HEK293T (cell line): ENCODE measurements around the gene GNAQ.

Experiments used
- CTCF ChIA-PET: fragments of 350-600 bp; formaldehyde crosslinking; extraction: SDS; loops from one replicate; lab custom pipeline; 2021; ENCODE audit warnings: antibody characterized with exemption, inconsistent platforms; lab: Yijun Ruan, JAX
- POLR2A ChIA-PET: fragments of 350-600 bp; formaldehyde crosslinking; extraction: SDS; loops from one replicate; lab custom pipeline; 2020; ENCODE audit warnings: antibody characterized with exemption, inconsistent platforms; lab: Yijun Ruan, JAX
- DNase-seq: peaks from one replicate; pipeline ENCODE4 v3.0.0; 2012; ENCODE audit warnings: mixed read lengths; ENCODE audit errors: extremely low spot score
- ARNT ChIP-seq: fragments of 450-650 bp; IDR thresholded peaks from 2 replicates; pipeline ENCODE4 v1.6.1; 2017; ENCODE audit warnings: mild to moderate bottlenecking
- BHLHE40 ChIP-seq: fragments of 450-650 bp; IDR thresholded peaks from 2 replicates; pipeline ENCODE4 v1.6.1; 2016; ENCODE audit warnings: mild to moderate bottlenecking, moderate library complexity, borderline replicate concordance
- CTBP1 ChIP-seq: fragments of 450-650 bp; IDR thresholded peaks from 2 replicates; pipeline ENCODE4 v1.6.1; 2016; ENCODE audit warnings: borderline replicate concordance
- ELF4 ChIP-seq: fragments of 450-650 bp; IDR thresholded peaks from 2 replicates; pipeline ENCODE4 v1.6.1; 2017; ENCODE audit warnings: antibody characterized with exemption
- FOXA1 ChIP-seq: fragments of 450-650 bp; IDR thresholded peaks from 2 replicates; pipeline ENCODE4 v1.6.1; 2016; ENCODE audit warnings: mild to moderate bottlenecking
- FOXK2 ChIP-seq: fragments of 450-650 bp; IDR thresholded peaks from 2 replicates; pipeline ENCODE4 v1.6.1; 2016; ENCODE audit warnings: mild to moderate bottlenecking
- FOXM1 ChIP-seq: fragments of 450-650 bp; IDR thresholded peaks from 2 replicates; pipeline ENCODE4 v1.6.1; 2017; ENCODE audit warnings: mild to moderate bottlenecking, borderline replicate concordance
- HDGF ChIP-seq: fragments of 450-650 bp; IDR thresholded peaks from 2 replicates; pipeline ENCODE4 v1.6.1; 2017; ENCODE audit warnings: antibody characterized with exemption, borderline replicate concordance
- L3MBTL2 ChIP-seq: fragments of 450-650 bp; conservative IDR thresholded peaks from 2 replicates; pipeline ENCODE4 v1.6.1; 2016; ENCODE audit warnings: mild to moderate bottlenecking
- LEF1 ChIP-seq: fragments of 450-650 bp; IDR thresholded peaks from 2 replicates; pipeline ENCODE4 v1.6.1; 2017; ENCODE audit warnings: mild to moderate bottlenecking, borderline replicate concordance
- NFRKB ChIP-seq: fragments of 450-650 bp; IDR thresholded peaks from 2 replicates; pipeline ENCODE4 v1.6.1; 2016; ENCODE audit warnings: mild to moderate bottlenecking, moderate library complexity
- SP1 ChIP-seq: fragments of 450-650 bp; IDR thresholded peaks from 2 replicates; pipeline ENCODE4 v1.6.1; 2017
- SUZ12 ChIP-seq: fragments of 450-650 bp; IDR thresholded peaks from 2 replicates; pipeline ENCODE4 v1.6.1; 2016; ENCODE audit warnings: mild to moderate bottlenecking
- TARDBP ChIP-seq: fragments of 450-650 bp; IDR thresholded peaks from 2 replicates; pipeline ENCODE4 v1.6.1; 2016
- ZNF384 ChIP-seq: fragments of 450-650 bp; IDR thresholded peaks from 2 replicates; pipeline ENCODE4 v1.6.1; 2016
- TF ChIP-seq, protein P1 (sequence below): fragments of 450-650 bp; IDR thresholded peaks from 2 replicates; pipeline ENCODE4 v1.6.1; 2016

GNAQ gene

DNA sequence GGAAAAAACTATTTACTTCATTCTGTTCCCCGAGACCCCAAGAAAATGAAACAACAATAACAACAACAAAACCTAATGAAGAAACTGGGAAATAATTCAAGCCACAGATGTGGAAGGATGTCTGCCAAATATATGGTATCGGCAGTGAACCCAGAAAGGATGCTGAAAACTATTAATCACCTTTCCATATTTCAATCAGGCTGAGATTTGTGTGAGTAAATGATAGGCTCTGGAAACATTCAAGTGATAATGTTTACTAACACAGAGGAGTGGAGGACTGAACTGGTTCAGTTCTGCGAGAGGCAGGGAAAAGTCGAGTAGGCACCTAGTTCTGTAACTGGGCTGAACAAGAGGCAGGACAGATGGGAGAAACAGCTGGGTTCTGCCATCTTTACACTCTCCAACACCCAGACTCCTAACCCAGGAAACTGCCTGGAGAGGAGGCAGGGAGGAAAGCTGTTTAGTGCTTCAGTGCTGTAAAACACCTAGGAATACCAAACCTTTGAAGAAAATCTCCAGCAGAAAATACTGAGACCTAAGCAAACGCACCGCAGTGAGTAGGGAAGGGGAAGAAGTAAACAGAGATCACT is 286.7 kb downstream of the GNAQ start:
- no peak for TF ChIP-seq TARDBP
- no peak for TF ChIP-seq ELF4
- no peak for TF ChIP-seq FOXA1
- no peak for TF ChIP-seq CTBP1
- TF ChIP-seq ARNT = no peak
- TF ChIP-seq, protein P1, sequence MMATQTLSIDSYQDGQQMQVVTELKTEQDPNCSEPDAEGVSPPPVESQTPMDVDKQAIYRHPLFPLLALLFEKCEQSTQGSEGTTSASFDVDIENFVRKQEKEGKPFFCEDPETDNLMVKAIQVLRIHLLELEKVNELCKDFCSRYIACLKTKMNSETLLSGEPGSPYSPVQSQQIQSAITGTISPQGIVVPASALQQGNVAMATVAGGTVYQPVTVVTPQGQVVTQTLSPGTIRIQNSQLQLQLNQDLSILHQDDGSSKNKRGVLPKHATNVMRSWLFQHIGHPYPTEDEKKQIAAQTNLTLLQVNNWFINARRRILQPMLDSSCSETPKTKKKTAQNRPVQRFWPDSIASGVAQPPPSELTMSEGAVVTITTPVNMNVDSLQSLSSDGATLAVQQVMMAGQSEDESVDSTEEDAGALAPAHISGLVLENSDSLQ = no peak
- no peak for TF ChIP-seq SP1
- TF ChIP-seq L3MBTL2 = no peak
- no peak for TF ChIP-seq BHLHE40
- no peak for TF ChIP-seq FOXM1
- no peak for TF ChIP-seq ZNF384
- no peak for TF ChIP-seq NFRKB
- TF ChIP-seq LEF1 = no peak
- no peak for TF ChIP-seq SUZ12
- no peak for TF ChIP-seq FOXK2
- no peak for TF ChIP-seq HDGF
- POLR2A ChIA-PET = no interaction called here
- no peak for DNase-seq
- CTCF ChIA-PET = no interaction called here

DNA sequence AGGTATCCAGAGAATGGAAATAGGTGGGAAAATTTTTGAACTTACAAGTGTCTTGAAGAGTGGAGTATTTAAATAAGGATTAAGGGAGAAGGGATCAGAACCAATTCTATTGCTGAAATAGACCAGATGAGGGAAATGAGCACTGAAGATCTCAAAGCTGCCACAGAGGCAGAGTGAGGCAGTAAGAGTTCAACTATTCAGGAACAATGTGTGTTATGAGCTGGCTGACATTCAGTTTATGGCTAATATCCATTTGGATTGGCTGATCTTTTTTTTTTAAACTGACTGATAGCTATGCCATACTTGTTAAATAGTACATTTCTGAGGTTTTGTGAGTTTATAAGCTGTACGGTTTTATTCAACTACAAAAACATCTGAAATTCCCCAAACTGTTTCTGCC is 288.2 kb downstream of the GNAQ start:
- TF ChIP-seq SP1 = no peak
- TF ChIP-seq FOXK2 = no peak
- TF ChIP-seq CTBP1 = no peak
- TF ChIP-seq, protein P1 = no peak
- TF ChIP-seq LEF1 = no peak
- no peak for TF ChIP-seq L3MBTL2
- TF ChIP-seq FOXA1 = no peak
- TF ChIP-seq TARDBP = no peak
- TF ChIP-seq ARNT = no peak
- no peak for TF ChIP-seq HDGF
- no peak for TF ChIP-seq FOXM1
- no peak for TF ChIP-seq BHLHE40
- POLR2A ChIA-PET = no interaction called here
- CTCF ChIA-PET = no interaction called here
- DNase-seq = no peak

DNA sequence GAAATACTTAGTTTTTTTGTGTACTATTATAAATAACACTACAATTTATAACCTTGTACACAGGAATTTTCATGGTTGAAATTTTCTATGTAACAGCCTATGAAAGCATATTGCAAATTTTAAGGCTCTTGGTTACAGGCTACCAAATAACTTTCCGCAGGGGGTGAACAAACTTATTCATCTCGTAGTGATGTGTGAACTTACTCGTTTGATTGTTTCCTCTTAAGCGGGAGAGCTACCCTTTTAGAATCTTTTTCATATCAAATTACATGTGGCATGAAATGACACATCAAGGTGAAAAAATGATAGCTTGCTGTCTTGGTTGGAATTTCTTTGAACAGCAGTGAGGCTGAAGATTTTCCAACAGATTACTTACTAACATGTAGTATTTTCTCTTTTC is 292.7 kb downstream of the GNAQ start:
- ChIA-PET POLR2A (no interaction called here), CTCF (interaction anchor here (1.2 kb wide), 1 partner anchor 282 kb away, joined by 3 read pairs; no protein-coding TSS in a partner anchor)
- TF ChIP-seq ZNF384 (no peak), CTBP1 (no peak), LEF1 (no peak), ARNT (no peak), BHLHE40 (no peak), TARDBP (no peak), L3MBTL2 (no peak), SP1 (no peak), FOXA1 (no peak), NFRKB (no peak), HDGF (no peak), ELF4 (no peak), FOXM1 (no peak), SUZ12 (no peak)
- TF ChIP-seq, protein P1 = no peak
- no peak for DNase-seq

DNA sequence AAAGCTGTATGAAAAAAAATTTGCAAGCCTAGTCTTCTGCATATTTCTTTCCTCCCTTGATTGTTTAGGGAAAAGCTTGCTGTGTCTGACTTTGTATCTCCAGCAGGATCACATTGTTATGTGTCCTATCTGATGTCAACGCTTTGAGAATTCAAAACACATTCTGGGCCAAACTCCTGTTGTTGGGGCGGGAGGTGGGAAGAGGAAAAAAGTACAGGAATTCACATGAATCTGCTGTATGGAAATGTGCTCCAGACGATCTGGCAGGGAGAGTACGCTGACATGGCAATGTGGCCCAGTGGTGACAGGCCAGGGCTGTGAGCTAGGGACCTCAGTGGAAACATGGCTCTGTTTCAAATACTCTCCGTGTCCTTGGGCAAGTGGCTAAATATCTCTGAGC is 296.1 kb downstream of the GNAQ start:
- ChIA-PET POLR2A (no interaction called here), CTCF (no interaction called here)
- TF ChIP-seq ARNT (no peak), HDGF (no peak), ZNF384 (no peak), NFRKB (no peak)
- DNase-seq = no peak

DNA sequence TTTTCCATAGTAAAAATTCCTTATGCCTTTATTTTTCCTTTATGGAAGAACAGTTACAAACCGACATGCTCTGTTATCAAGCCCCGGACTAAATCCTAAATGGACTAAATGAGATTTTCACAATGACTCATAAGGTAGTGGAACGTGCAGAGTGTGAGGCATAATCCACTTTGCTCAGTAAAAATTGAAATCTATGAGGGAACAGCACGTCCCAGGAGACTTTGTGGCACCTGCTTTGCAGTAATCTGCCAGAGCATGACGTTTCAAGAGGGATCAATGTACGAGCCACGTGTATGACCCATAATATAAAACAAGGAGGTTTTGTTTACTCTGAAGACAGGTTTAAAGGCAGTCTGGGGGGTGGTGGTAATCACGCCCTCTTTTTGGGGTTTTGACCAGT is 299.7 kb downstream of the GNAQ start:
- ChIA-PET CTCF (no interaction called here), POLR2A (no interaction called here)
- no peak for TF ChIP-seq CTBP1
- DNase-seq = no peak

DNA sequence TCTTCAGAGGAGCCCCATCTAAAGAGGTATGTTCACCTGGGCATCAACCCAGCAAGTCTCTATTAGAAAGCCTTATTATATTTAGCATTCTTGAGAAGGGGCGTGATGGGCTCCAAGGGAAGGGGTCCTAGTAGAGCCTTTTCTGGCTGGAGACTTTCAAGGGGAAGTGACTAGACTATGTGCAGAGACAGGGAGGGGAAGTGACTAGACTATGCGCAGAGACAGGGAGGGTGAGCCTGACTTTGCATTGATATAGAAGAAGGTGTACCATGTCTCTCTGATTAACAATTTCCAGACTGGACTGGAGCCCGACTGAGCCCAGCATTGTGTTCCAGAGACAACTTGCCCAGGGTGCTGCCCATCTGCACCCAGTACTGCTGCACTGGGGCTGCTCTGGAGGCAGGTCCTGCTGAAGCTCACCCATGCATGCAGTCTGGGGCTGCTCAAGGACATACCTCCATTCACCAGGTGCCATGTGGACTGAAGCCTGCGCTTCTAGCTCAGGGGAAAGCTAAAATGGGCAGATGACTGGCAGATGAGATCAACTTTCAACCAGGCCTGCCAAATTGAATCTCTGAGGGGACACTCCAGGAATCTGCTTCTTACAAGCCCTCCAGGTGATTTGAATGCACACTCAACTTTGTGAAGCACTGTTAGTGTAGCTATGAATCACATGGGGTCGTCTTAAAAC is 300.5 kb downstream of the GNAQ start:
- no peak for TF ChIP-seq ARNT
- no peak for TF ChIP-seq NFRKB
- TF ChIP-seq CTBP1 = no peak
- TF ChIP-seq HDGF = no peak
- no peak for TF ChIP-seq FOXA1
- no peak for TF ChIP-seq TARDBP
- no peak for TF ChIP-seq LEF1
- TF ChIP-seq, protein P1 = no peak
- TF ChIP-seq FOXM1 = no peak
- TF ChIP-seq FOXK2 = no peak
- no peak for TF ChIP-seq SP1
- no peak for TF ChIP-seq ELF4
- TF ChIP-seq ZNF384 = no peak
- no peak for TF ChIP-seq BHLHE40
- ChIA-PET CTCF (no interaction called here), POLR2A (no interaction called here)
- DNase-seq = no peak
